ENCODE results near the gene MYO3A.
A peak's percentile ranks its signal among the peaks of the same experiment; 100 is the strongest.

MYO3A gene

DNA sequence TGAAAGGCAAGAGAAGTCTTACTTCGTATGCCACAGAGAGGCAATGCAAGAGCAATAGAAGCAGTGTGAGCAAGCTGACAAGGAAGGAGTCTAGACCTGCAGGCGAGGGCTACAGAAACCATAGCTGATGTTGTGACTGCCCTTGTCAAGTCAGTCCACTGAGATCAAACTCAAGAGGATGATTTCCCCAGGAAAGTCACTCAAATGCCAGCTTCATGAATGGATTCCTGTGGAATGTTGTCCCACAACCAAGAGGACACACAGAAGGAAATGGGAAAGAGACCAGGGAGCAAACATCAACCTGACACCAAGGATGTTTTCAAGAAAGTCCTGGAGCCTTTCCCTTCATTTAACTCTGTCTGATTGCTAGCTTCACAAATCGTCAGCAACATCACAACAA, 204.6 kb downstream of the MYO3A start:
- TF ChIP-seq, protein P1, sequence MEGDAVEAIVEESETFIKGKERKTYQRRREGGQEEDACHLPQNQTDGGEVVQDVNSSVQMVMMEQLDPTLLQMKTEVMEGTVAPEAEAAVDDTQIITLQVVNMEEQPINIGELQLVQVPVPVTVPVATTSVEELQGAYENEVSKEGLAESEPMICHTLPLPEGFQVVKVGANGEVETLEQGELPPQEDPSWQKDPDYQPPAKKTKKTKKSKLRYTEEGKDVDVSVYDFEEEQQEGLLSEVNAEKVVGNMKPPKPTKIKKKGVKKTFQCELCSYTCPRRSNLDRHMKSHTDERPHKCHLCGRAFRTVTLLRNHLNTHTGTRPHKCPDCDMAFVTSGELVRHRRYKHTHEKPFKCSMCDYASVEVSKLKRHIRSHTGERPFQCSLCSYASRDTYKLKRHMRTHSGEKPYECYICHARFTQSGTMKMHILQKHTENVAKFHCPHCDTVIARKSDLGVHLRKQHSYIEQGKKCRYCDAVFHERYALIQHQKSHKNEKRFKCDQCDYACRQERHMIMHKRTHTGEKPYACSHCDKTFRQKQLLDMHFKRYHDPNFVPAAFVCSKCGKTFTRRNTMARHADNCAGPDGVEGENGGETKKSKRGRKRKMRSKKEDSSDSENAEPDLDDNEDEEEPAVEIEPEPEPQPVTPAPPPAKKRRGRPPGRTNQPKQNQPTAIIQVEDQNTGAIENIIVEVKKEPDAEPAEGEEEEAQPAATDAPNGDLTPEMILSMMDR (IDR thresholded peaks at IDR 0.05; ENCODE audit: extremely low read depth, insufficient read depth, missing control alignments): no peak
- no peak for DNase-seq (ENCODE audit: low spot score)
- in situ Hi-C loops (cut with MboI; ENCODE audit: low pct_unique_long_range_greater_than_20kb, low sequenced_read_pairs, unreplicated experiment): no loop called here

DNA sequence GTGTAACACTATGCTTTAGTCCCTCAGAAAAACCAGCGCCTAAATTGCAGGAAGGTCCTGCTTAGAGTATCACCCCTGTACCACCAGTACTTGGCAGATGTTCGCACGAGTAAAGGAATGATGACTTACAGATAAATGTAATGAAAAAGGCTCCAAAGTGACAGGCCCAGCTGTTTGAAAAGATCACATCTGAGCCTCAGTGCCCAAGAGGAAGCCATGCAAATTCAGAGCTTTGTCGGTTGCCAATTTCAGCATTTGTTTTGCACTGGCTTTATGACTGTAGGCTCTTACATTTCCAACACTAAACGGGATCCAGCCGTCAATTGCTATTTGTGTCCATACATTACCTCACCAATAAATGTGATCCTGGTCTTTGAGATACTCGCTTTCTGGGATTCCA, 222.0 kb downstream of the MYO3A start:
- in situ Hi-C loops (cut with MboI; ENCODE audit: low pct_unique_long_range_greater_than_20kb, low sequenced_read_pairs, unreplicated experiment): no loop called here
- TF ChIP-seq, protein P1 (IDR thresholded peaks at IDR 0.05; ENCODE audit: extremely low read depth, insufficient read depth, missing control alignments): no peak
- DNase-seq (ENCODE audit: low spot score): no peak

DNA sequence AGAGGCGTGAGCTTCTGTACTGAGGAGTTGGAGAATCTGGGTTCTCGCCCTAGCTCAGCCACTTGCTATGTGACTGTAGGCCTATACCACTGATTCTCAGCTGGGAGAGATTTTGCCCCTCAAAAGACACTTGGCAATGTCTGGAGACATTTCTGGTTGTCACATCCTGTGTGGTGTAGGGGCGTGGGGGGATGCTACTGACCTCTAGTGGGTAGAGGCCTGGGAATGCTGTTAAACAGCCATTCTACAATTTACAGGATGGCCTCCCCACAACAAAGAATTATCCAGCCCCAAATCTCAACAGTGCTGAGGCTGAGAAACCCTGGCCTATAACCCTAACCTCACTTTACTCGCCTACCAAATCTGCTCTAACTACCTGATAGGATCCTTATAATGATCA, 223.7 kb downstream of the MYO3A start:
- DNase-seq (ENCODE audit: low spot score): no peak
- TF ChIP-seq, protein P1 (IDR thresholded peaks at IDR 0.05; ENCODE audit: extremely low read depth, insufficient read depth, missing control alignments): peak; percentile 13
- in situ Hi-C loops (cut with MboI; ENCODE audit: low pct_unique_long_range_greater_than_20kb, low sequenced_read_pairs, unreplicated experiment): no loop called here

DNA sequence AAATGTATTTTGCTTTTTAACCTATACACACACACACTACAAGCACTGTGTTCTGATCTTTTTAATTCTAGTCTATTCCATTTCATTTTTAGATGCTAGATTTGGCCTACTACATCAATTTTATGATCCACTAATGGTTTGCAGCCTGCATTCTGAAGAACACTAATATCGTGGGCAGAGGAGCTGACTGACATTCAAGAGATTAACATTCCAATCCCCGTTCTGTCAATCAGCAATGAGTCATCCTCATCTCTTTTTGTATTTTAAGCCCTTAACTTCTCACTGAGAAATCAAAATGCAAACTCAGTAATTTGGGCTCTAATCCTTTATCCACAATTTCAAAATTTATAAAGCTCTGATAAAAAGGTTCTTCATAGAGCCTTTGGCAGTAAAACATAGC, 235.4 kb downstream of the MYO3A start:
- in situ Hi-C loops (cut with MboI; ENCODE audit: low pct_unique_long_range_greater_than_20kb, low sequenced_read_pairs, unreplicated experiment): no loop called here
- TF ChIP-seq, protein P1 (IDR thresholded peaks at IDR 0.05; ENCODE audit: extremely low read depth, insufficient read depth, missing control alignments): no peak
- no peak for DNase-seq (ENCODE audit: low spot score)

DNA sequence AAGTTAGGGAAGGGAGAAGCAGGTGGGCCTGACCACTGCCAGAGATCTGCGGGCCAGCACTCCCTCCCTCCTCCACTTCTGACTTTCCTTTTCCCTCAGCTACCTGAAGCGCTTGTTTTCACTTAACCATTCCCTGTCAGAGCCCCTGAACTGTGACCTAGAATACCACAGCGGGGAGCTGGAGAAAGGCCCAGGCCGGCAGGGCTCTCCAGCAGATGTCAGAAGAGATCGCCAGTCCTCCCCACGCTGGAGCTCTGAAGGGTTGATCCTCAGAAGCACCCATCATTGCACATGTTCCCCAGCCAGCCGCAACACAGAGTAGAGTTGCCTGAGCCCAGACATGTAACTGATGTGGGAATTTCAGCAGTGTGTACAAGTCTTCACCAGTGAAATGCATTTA, 238.1 kb downstream of the MYO3A start:
- in situ Hi-C loops (cut with MboI; ENCODE audit: low pct_unique_long_range_greater_than_20kb, low sequenced_read_pairs, unreplicated experiment): no loop called here
- no peak for DNase-seq (ENCODE audit: low spot score)
- TF ChIP-seq, protein P1 (IDR thresholded peaks at IDR 0.05; ENCODE audit: extremely low read depth, insufficient read depth, missing control alignments): no peak

DNA sequence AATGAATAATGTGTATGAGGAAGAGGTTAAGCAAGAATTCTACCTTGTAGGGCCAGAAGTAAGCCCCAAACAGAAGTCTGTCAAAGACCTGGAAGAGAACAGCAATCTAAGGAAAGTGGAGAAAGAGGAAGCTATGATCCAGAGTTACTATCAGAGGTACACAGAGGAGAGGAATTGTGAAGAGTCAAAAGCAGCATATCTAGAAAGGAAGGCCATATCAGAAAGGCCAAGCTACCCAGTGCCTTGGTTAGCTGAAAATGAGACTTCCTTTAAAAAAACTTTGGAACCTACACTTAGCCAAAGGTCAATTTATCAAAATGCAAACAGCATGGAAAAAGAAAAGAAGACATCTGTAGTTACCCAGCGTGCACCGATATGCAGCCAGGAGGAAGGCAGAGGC, 239.8 kb downstream of the MYO3A start:
- no peak for DNase-seq (ENCODE audit: low spot score)
- in situ Hi-C loops (cut with MboI; ENCODE audit: low pct_unique_long_range_greater_than_20kb, low sequenced_read_pairs, unreplicated experiment): no loop called here
- TF ChIP-seq, protein P1 (IDR thresholded peaks at IDR 0.05; ENCODE audit: extremely low read depth, insufficient read depth, missing control alignments): no peak

DNA sequence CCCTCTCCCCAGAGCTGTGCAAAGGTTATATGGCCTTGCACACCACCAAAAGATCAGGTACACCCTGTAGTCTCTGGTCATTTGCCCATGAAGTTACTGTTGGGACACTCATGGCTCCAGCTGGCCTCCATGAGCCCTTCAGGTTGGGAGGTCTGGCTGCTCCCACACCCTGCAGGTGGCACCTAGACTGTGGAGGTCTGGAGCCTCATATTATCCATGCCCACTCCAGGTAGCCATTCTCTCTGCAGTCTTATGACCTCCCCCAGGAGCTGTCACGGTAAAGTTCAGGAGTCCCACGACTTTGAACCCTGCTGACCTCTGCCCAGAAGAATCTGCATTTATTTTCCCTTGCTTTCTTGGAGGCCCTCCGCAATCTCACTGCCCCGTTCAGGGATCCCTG, 243.3 kb downstream of the MYO3A start:
- TF ChIP-seq, protein P1 (IDR thresholded peaks at IDR 0.05; ENCODE audit: extremely low read depth, insufficient read depth, missing control alignments): no peak
- no peak for DNase-seq (ENCODE audit: low spot score)
- in situ Hi-C loops (cut with MboI; ENCODE audit: low pct_unique_long_range_greater_than_20kb, low sequenced_read_pairs, unreplicated experiment): no loop called here
